Astrocyte (in vitro differentiated cells and primary cell): ENCODE measurements around the gene MPC1L. TPM values are rescaled to one million over a fixed set of nuclear protein-coding genes. Genes with fewer than 3 reads are reported as not detected.

Experiments used
- DNase-seq: peaks from one replicate; pipeline ENCODE4 v3.0.0-alpha.2; 2010; ENCODE audit warnings: low read depth
- FAIRE-seq: peaks from 2 replicates; lab custom pipeline; 2011; peaks lifted over from hg19 to GRCh38; lab: Jason Lieb, UNC
- H2AFZ ChIP-seq: 2 replicates; pipeline ENCODE4 v1.6.0; 2012; ENCODE audit warnings: low read depth, low read length, inconsistent platforms
- H3K27ac ChIP-seq: 2 replicates; pipeline ENCODE4 v1.5.1; 2011; ENCODE audit warnings: low read depth, low read length, inconsistent platforms
- H3K27me3 ChIP-seq: 2 replicates; pipeline ENCODE4 v1.6.0; 2011; ENCODE audit warnings: low read length, inconsistent platforms; ENCODE audit not compliant: insufficient read depth
- H3K36me3 ChIP-seq: 2 replicates; pipeline ENCODE4 v1.5.1; 2011; ENCODE audit warnings: low read length, inconsistent platforms; ENCODE audit not compliant: insufficient read depth
- H3K4me1 ChIP-seq: 2 replicates; pipeline ENCODE4 v1.5.1; 2011; ENCODE audit warnings: low read length, inconsistent platforms; ENCODE audit not compliant: insufficient read depth
- H3K4me2 ChIP-seq: 2 replicates; pipeline ENCODE4 v1.6.0; 2012; ENCODE audit warnings: low read length, inconsistent platforms
- H3K4me3 ChIP-seq: 2 replicates; pipeline ENCODE4 v1.5.1; 2011; ENCODE audit warnings: low read depth, mild to moderate bottlenecking, low read length, inconsistent platforms; ENCODE audit not compliant: insufficient read depth
- H3K79me2 ChIP-seq: 2 replicates; pipeline ENCODE4 v1.6.0; 2012; ENCODE audit warnings: mild to moderate bottlenecking, low read length, inconsistent platforms; ENCODE audit not compliant: insufficient read depth
- H3K9ac ChIP-seq: 2 replicates; pipeline ENCODE4 v1.6.0; 2012; ENCODE audit warnings: mild to moderate bottlenecking, low read length, inconsistent platforms
- H3K9me3 ChIP-seq: 2 replicates; pipeline ENCODE4 v1.5.1; 2012; ENCODE audit warnings: low read depth, mild to moderate bottlenecking, low read length, inconsistent platforms; ENCODE audit not compliant: insufficient read depth
- H4K20me1 ChIP-seq: 2 replicates; pipeline ENCODE4 v1.6.0; 2012; ENCODE audit warnings: low read length, inconsistent platforms; ENCODE audit not compliant: insufficient read depth
- H3K27ac Mint-ChIP-seq: one replicate; pipeline ENCODE4 v1.8.0; 2021; ENCODE audit warnings: mild to moderate bottlenecking, mixed read lengths; ENCODE audit not compliant: unreplicated experiment
- H3K27me3 Mint-ChIP-seq: one replicate; pipeline ENCODE4 v1.8.0; 2021; ENCODE audit warnings: low read depth, mixed read lengths; ENCODE audit not compliant: unreplicated experiment
- H3K36me3 Mint-ChIP-seq: one replicate; pipeline ENCODE4 v1.8.0; 2021; ENCODE audit warnings: low read depth, mixed read lengths; ENCODE audit not compliant: unreplicated experiment
- H3K4me1 Mint-ChIP-seq: one replicate; pipeline ENCODE4 v1.8.0; 2021; ENCODE audit warnings: low read depth, mixed read lengths; ENCODE audit not compliant: unreplicated experiment
- H3K4me3 Mint-ChIP-seq: one replicate; pipeline ENCODE4 v1.8.0; 2021; ENCODE audit warnings: mild to moderate bottlenecking, moderate library complexity, mixed read lengths; ENCODE audit not compliant: unreplicated experiment
- H3K9me3 Mint-ChIP-seq: one replicate; pipeline ENCODE4 v1.8.0; 2021; ENCODE audit warnings: mild to moderate bottlenecking, mixed read lengths; ENCODE audit not compliant: unreplicated experiment
- EZH2 ChIP-seq: IDR thresholded peaks from 2 replicates; pipeline ENCODE4 v1.6.1; 2012; ENCODE audit warnings: mild to moderate bottlenecking, low read length, inconsistent platforms; ENCODE audit not compliant: insufficient read depth
- total RNA-seq: library from RNA; stranded (reverse); gene quantifications from 2 replicates; pipeline ENCODE4 v1.2.1, GENCODE V29; 2021
- TF ChIP-seq, protein P1 (sequence below): IDR thresholded peaks from 2 replicates; pipeline ENCODE4 v1.5.1; 2011; ENCODE audit warnings: low read depth, mild to moderate bottlenecking, inconsistent platforms, low read length, moderate library complexity; ENCODE audit not compliant: insufficient read depth

MPC1L gene
- total RNA-seq, 1 donor from 2014 or later = not detected

- Histone ChIP-seq H3K9ac (peak within 1 kb of the TSS; percentile 87), H4K20me1 (no peaks in the 10 kb centered on the region), H3K4me2 (peak within 1 kb of the TSS; percentile 94), H3K79me2 (peaks cover 41% of the 10 kb centered on the region), H3K4me1 (peaks cover 8% of the 10 kb centered on the region), H3K36me3 (peaks cover 6% of the 10 kb centered on the region), H2AFZ (peak within 1 kb of the TSS; percentile 58), H3K27ac (peak within 1 kb of the TSS; percentile 79), H3K27me3 (no peaks in the 10 kb centered on the region), H3K4me3 (peak within 1 kb of the TSS; percentile 74), H3K9me3 (no peaks in the 10 kb centered on the region)
- peaks cover 2% of the 10 kb centered on the region for H3K36me3 Mint-ChIP-seq
- TF ChIP-seq, protein P1, sequence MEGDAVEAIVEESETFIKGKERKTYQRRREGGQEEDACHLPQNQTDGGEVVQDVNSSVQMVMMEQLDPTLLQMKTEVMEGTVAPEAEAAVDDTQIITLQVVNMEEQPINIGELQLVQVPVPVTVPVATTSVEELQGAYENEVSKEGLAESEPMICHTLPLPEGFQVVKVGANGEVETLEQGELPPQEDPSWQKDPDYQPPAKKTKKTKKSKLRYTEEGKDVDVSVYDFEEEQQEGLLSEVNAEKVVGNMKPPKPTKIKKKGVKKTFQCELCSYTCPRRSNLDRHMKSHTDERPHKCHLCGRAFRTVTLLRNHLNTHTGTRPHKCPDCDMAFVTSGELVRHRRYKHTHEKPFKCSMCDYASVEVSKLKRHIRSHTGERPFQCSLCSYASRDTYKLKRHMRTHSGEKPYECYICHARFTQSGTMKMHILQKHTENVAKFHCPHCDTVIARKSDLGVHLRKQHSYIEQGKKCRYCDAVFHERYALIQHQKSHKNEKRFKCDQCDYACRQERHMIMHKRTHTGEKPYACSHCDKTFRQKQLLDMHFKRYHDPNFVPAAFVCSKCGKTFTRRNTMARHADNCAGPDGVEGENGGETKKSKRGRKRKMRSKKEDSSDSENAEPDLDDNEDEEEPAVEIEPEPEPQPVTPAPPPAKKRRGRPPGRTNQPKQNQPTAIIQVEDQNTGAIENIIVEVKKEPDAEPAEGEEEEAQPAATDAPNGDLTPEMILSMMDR = no peak
- TF ChIP-seq EZH2 = no peak
- H3K27ac Mint-ChIP-seq = peak within 1 kb of the TSS; percentile 89
- DNase-seq = peak; percentile 76
- peak; percentile 80 for FAIRE-seq
- H3K4me3 Mint-ChIP-seq = peak within 1 kb of the TSS; percentile 96
- peaks cover 14% of the 10 kb centered on the region for H3K4me1 Mint-ChIP-seq
- no peaks in the 10 kb centered on the region for H3K9me3 Mint-ChIP-seq
- H3K27me3 Mint-ChIP-seq = no peaks in the 10 kb centered on the region
Measured at GRCh38 chrX:40647307-40648197, 24.3 kb downstream of the MPC1L start, which contains the start of gene CXorf38. Gene CXorf38 (minus strand): TSS chrX:40647561. CDS start chrX:40647520, 41 bp downstream.

DNA sequence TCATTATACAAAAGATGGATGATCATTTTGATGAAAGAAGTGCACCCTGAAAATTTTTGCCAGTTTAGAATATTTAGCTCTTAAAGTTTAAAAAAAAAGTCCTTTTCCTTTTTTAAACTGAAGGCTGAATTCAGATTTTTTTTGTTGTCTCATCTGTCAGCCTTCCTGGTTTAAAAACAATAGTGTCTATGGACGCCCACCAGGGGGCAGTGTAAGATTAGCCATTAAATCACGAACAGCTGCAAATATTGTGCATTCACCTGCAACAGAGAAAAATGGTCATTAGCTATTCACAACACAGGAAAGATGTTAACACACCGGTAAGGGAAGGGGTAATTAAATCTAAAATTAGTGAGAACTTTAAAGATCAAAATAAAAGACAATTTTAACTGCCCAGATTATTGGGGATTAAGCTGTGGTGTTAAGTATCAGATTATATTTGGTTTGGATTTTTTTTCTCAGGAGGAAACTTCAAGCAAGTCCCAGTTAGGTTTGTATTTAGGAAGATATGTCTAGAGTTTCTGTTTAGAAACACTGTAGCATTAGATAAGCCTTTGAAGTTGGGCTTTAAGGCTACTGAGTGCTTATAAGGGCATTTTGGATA lies 28.5 kb downstream of the MPC1L start:
- H3K9ac ChIP-seq = no peak overlapping the region
- no peaks in the 10 kb centered on the region for H3K9me3 Mint-ChIP-seq
- H3K36me3 ChIP-seq = peaks cover 15% of the 10 kb centered on the region
- H3K4me1 ChIP-seq = no peaks in the 10 kb centered on the region
- no peak overlapping the region for H3K4me3 ChIP-seq
- H3K4me1 Mint-ChIP-seq = no peaks in the 10 kb centered on the region
- no peak overlapping the region for H3K27ac ChIP-seq
- DNase-seq (peak; percentile 29), FAIRE-seq (peak; percentile 92)
- no peak overlapping the region for H3K4me3 Mint-ChIP-seq
- no peaks in the 10 kb centered on the region for H3K27me3 Mint-ChIP-seq
- no peak overlapping the region for H3K27ac Mint-ChIP-seq
- H2AFZ ChIP-seq = no peak overlapping the region
- H3K79me2 ChIP-seq = peaks cover 5% of the 10 kb centered on the region
- TF ChIP-seq EZH2 = no peak
- TF ChIP-seq, protein P1 = peak; percentile 57
- H3K36me3 Mint-ChIP-seq = peaks cover 2% of the 10 kb centered on the region
- H3K9me3 ChIP-seq = no peaks in the 10 kb centered on the region
- no peaks in the 10 kb centered on the region for H4K20me1 ChIP-seq
- no peak overlapping the region for H3K4me2 ChIP-seq
- H3K27me3 ChIP-seq = no peaks in the 10 kb centered on the region
